ENCODE measurements around the gene ANKRD30B.
A peak's percentile ranks its signal among the peaks of the same experiment; 100 is the strongest.
"Not testable (repeated sequence)": the region's sequence is repeated elsewhere in the genome, so short reads cannot be mapped to it uniquely, and the experiment has no call there.

Gene ANKRD30B, protein sequence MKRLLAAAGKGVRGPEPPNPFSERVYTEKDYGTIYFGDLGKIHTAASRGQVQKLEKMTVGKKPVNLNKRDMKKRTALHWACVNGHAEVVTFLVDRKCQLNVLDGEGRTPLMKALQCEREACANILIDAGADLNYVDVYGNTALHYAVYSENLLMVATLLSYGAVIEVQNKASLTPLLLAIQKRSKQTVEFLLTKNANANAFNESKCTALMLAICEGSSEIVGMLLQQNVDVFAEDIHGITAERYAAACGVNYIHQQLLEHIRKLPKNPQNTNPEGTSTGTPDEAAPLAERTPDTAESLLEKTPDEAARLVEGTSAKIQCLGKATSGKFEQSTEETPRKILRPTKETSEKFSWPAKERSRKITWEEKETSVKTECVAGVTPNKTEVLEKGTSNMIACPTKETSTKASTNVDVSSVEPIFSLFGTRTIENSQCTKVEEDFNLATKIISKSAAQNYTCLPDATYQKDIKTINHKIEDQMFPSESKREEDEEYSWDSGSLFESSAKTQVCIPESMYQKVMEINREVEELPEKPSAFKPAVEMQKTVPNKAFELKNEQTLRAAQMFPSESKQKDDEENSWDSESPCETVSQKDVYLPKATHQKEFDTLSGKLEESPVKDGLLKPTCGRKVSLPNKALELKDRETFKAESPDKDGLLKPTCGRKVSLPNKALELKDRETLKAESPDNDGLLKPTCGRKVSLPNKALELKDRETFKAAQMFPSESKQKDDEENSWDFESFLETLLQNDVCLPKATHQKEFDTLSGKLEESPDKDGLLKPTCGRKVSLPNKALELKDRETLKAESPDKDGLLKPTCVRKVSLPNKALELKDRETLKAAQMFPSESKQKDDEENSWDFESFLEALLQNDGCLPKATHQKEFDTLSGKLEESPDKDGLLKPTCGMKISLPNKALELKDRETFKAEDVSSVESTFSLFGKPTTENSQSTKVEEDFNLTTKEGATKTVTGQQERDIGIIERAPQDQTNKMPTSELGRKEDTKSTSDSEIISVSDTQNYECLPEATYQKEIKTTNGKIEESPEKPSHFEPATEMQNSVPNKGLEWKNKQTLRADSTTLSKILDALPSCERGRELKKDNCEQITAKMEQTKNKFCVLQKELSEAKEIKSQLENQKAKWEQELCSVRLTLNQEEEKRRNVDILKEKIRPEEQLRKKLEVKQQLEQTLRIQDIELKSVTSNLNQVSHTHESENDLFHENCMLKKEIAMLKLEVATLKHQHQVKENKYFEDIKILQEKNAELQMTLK (N-terminal part only)

DNA sequence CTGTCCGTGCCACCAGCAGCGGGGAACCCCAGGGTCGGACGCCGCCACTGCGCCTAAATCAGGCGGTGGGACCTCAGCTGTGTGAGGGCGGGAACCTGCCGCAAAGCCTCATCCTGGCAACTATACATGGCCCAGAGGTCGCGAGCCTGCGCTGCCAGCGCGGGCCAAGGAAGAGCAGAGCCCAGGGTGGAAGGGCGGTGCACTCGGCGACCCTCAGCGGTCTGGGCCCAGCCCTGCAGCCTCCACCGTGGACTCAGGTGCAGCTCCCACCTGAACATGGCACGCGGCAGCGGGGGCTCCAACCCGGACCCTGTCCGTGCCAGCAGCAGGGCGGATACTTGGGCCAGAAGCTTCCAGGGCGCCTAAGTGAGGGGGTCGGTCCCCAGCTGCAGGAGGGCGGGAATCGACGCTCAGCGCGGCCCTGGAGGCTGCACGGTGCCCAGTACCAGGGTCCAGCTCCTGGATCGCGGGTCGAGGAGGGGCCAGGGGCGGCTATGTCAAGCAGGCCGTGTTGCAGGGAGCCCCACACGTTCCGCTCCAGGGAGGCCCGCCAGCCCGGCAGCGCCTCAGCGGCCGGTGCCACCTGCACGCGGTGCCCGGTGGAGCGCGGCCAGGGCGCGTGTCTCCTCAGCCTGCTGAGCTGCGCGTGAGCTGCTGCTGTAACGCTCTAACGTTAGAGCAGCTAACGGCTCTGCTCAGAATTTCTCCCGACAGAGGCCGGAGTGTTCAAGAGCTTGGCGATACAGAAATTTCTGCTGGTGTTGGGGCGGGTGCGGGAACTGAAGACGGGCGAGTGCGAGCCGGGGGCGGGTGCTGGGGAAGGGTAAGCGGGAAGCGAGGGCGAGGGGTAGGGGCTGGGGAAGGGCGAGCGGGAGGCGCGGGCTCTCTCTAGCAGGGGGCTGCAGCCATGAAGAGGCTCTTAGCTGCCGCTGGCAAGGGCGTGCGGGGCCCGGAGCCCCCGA is at the start of gene ANKRD30B:
Gene ANKRD30B, plus strand, starts transcription at position 660 of the 962 bp plus-strand sequence. Its CDS starts 248 bp downstream, at position 908.
- peak; percentile 43 for DNase-seq

DNA sequence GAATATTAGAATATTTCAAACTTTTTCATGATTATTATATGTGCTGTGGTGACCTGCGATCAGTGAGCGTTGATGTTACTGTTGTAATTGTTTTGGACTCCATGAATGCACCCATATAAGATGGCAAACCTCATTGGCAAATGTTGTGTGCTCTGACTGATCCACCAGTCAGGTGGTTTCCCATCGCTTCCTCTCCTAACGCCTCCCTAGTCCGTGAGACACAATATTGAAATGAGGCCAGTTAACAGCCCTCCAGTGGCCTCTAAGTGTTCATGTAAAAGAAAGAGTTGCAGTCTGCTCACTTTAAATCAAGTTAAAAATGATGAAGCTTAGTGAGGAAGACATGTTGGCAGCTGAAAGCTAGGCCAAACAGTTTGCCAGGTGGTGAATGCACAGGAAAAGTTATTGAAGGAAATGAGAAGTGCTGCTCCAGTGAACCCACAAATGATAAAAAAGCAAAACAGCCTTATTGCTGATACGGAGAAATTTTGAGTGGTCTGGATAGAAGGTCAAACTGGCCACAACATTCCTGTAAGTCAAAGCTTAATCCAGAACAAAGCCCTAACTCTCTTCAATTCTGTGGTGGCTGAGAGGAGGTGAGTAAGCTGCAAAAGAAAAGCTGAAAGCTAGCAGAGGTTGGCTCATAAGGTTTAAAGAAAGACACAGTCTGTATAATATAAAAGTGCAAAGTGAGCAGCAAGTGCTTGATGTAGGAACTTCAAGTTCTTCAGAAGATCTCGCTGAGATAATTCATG is 46.5 kb upstream of the ANKRD30B start:
- DNase-seq = not testable (repeated sequence)

DNA sequence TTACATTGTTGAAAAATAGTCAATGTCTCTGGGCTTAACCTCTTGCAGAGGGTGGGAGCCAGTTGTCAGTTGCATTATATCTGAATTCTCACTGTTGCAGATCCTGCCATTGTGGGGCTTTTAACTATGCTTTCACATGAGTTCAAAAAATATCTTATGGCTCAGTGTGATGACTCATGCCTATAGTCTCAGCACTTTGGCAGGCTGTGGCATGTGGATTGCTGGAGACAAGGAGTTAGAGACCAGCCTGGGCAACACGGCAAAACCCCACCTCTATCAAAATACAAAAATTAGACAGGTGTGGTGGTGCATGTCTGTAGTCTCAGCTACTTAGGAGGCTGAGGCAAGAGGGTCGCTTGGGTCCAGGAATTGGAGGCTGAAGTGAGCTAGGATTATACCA is 38.2 kb upstream of the ANKRD30B start:
- DNase-seq = not testable (repeated sequence)

DNA sequence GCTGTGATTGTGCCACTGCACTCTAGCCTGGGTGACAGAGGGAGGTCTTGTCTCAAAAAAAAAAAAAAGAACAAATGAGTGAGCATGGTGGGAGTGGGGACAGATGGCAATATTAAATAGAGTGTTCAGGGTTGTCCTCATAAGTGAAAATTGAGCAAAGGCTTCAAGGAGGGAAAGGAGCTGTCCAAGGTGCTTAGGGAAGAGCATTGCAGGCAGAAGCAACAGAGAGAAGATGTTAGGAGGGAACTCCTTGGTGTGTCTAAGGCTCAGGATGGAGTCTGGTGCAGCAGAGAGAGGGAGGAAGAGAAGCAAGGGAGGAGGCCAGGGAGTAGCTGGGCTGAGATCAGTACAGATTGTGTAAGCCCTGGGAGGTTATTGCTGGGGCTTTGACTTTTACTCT is 26.4 kb upstream of the ANKRD30B start:
- DNase-seq = not testable (repeated sequence)

DNA sequence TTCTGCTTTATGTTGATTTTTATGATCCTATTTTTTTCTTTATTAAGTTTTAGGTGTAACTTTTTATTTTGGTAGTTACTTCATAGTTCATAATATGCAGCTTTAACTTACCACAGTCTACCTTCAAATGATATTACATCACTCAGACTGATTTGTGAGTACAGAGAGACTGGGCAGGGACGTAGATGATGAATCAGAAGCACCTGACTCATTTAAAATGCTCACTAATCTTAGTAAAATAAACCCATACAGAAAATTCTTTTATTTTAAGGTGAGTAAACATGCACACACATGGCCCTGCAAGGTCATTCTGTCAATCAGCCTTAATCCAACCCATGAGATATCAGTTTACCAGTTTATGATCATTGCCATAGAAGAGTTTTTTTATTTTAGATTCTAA is 8.9 kb upstream of the ANKRD30B start:
- not testable (repeated sequence) for DNase-seq

DNA sequence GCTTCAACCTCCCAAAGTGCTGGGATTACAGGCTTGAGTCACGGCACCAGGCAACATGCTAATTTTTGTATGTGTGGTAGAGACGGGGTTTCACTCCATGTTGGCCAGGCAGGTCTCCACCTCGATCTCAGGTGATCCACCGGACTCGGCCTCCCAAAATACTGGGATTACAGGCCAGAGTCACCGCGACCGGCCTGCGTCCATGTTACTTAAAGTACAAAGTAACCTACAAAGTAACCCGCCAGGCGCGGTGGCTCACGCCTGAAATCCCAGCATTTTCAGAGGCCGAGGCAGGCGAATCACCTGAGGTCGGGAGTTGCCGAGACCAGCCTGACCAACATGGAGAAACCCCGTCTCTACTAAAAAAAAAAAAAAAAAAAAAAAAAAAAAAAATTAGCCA is 1.1 kb upstream of the ANKRD30B start:
- peak; percentile 1 for DNase-seq

DNA sequence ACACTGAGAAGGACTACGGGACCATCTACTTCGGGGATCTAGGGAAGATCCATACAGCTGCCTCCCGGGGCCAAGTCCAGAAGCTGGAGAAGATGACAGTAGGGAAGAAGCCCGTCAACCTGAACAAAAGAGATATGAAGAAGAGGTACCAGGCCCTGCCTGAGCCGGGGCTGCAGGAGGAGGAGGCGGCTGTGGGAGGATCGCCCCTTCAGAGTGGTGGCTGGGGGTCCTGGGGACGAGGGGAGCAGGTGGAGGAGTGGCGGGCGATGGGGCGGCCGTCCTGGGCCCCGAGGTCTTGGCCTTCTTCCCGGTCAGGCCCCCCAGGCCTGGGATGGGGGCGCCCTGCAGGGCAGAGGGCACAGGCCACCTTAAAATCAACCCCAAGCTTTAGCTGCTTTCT is 524 bp downstream of the ANKRD30B start:
- DNase-seq = peak; percentile 22

DNA sequence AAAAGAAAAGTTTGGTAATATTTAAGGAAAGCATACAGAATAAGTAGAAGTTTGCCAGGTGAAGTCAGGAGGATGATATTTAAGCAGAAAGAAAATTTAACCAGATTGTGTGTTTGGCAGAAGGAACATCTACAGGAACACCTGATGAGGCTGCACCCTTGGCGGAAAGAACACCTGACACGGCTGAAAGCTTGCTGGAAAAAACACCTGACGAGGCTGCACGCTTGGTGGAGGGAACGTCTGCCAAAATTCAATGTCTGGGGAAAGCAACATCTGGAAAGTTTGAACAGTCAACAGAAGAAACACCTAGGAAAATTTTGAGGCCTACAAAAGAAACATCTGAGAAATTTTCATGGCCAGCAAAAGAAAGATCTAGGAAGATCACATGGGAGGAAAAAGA is 15.6 kb downstream of the ANKRD30B start:
- not testable (repeated sequence) for DNase-seq

DNA sequence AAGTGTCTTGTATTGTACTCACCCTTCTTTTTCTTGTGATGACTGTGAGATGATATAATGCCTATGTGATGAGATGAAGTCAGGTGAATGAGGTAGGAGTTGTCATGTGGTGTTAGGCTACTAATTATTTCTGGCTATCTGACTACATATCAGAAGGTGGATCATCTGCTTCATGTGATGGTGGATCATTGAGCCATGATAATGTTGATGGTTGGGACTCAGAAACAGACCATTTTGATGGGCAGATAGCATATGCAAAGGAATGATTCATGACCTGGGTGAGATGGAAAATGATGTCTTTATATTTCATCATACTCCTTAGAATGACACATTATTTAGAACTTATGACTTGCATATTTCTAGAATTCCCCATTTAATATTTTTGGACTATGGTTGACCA is 19.5 kb downstream of the ANKRD30B start:
- DNase-seq = no peak

DNA sequence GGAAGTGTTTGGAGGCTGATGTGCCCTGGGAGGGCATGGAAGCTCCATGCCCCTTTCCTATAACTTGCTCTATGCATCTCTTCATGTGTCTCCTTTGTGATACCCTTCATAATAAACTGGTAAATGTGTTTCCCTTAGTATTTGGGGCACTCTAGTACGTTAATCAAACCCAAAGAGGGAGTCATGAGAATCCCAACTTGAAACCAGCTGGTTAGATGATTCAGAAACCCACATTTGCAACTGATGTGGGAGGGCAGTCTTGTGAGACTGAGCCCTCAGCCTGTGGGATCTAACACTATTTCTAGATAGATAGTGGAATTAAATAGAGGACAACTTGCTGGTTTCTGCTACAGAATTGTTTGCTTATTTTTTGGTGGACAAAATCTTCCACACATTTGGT is 20.3 kb downstream of the ANKRD30B start:
- no peak for DNase-seq

DNA sequence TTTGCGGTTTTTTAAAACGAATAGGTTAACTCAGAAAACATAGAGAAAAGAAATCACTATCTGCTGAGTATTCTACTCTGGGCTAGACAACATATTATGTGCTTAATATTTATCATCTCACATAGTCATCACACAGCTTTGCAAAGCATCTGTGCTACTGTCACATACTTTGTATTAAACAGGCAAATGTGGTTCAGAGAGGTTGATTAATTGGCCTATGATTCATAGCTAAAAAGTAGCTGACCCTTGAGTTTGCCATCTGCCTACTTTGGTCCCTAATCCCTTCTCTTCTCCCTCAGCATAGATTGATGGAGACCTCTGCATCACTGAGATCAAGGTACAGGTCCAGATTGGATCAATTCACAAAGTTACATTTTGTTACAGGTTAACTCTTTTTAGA is 21.4 kb downstream of the ANKRD30B start:
- DNase-seq = no peak

DNA sequence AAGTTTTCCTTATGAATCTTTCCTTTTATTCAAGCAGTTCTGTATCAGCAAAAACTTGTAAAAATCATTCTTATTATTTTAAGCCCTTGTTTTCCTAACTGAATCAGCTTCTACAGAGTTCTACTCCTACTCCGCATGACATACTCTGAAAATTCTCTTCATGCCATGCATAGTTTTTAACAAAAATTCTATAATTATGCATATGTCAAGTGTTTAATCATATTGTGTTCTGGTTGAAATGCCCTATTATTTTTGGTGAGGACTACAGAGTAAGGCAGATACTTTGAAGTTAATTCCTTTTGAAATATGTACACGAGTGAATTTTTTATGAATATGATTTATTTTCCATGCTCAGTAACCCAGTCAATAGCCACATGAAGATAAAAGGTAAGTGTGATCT is 28.8 kb downstream of the ANKRD30B start:
- no peak for DNase-seq

DNA sequence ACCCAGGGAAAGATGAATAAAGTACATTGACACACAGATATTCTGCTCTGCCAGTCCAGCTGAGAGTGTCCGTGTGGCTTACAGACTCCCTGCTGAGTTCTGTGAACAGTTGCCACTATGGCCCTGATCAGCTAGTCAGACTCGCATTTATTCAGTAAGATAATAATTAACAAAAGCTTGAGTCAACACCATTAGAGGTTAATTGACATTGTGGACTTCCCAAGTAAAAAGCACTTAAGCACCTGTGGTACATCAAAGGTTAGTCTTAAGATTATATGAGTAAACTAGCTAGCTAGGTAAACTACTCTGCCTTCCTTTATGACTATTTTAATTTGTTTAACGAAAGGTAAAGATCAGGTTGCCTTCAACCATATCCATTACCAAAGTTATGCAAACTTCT is 33.7 kb downstream of the ANKRD30B start:
- no peak for DNase-seq

DNA sequence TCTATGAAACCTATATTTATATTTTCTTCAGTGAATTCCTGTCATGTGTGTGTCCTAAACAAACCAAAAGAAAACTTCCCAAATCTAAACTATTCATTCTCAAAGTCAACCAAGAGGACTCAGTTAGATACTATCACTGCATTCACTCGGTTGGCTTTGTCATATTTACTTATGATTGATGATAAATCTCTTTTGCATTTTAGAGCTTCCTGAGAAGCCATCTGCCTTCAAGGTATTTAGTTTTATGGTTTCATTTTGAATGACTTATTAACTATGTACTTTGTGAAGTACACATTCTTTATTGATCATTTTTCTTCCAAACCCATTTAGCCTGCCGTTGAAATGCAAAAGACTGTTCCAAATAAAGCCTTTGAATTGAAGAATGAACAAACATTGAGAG is 36.2 kb downstream of the ANKRD30B start:
- DNase-seq = no peak

DNA sequence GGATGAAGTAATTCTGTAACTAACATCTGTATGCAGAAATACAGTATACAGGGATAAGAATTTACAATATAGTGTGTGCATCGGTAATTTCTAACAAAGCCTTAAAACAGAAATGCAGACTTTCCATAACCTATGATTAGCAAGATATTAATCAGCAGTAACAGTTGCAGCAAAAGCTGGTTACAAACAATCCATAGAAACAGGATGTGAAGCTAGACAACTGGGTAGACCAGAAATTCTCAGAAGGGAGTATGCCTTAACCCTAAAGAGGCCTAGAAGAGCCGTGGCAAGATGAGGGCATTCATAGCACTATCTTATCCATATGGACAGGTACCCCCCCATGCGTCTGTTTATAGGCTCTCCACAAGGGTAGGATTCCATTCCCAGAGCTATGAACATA is 48.9 kb downstream of the ANKRD30B start:
- DNase-seq = not testable (repeated sequence)

DNA sequence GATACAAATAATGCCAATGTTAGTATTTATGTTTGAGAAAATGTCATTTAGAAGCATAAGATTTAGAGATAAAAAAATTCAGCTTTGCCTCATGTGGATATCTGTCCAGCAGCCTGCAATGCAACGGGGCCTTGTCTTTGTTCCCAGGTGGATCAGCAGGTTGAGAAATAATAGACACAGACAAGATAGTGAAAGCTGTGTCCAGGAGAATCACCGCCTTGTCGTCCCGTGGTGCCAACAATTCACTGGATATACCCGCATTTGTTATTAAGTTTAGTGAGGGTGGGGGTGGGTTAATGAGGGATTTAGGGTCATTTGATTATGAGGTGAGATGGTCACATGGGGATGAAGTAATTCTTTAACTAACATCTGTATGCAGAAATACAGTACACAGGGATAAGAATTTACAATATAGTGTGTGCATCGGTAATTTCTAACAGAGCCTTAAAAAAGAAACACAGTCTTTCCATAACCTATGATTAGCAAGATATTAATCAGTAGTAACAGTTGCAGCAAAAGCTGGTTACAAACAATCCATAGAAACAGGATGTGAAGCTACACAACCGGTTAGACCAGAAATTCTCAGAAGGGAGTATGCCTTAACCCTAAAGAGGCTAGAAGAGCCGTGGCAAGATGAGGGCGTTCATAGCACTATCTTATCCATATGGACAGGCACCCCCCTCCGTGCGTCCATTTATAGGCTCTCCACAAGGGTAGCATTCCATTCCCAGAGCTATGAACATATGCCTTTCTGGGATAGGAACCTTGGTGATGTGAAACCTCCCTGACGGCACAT is 50.2 kb downstream of the ANKRD30B start:
- not testable (repeated sequence) for DNase-seq

DNA sequence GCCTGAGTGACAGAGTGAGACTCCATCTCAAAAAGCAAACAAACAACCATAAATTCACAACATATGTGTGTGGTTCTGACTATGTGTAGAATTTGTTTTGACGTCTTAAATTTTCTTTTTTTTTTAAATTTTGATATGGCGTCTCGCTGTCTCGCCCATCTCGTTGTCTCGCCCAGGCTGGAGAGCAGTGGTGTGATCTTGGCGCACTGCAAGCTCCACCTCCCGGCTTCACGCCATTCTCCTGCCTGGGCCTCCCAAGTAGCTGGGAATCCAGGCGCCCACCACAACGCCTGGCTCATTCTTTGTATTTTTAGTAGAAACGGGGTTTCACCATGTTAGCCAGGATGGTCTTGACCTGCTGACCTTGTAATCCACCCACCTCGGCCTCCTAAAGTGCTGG is 63.1 kb downstream of the ANKRD30B start:
- not testable (repeated sequence) for DNase-seq

DNA sequence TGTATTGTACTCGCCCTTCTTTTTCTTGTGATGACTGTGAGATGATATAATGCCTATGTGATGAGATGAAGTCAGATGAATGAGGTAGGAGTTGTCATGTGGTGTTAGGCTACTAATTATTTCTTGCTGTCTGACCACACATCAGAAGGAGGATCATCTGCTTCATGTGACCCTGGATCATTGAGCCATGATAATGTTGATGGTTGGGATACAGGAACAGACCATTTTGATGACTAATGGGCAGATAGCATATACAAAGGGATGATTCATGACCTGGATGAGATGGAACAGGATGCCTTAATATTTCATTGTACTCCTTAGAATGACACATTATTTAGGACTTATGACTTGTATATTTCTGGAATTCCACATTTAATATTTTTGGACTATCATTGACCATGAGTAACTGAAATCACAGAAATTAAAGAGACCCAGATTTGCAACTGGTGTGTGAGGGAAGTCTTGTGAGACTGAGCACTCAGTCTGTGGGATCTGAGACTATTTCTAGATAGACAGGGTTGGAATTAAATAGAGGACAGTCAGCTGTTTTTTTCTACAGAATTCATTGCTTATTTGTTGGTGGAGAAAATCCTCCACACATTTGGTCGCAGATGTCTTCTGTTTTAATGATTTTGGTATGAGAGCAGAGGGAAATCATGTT is 79.1 kb downstream of the ANKRD30B start:
- DNase-seq = not testable (repeated sequence)

DNA sequence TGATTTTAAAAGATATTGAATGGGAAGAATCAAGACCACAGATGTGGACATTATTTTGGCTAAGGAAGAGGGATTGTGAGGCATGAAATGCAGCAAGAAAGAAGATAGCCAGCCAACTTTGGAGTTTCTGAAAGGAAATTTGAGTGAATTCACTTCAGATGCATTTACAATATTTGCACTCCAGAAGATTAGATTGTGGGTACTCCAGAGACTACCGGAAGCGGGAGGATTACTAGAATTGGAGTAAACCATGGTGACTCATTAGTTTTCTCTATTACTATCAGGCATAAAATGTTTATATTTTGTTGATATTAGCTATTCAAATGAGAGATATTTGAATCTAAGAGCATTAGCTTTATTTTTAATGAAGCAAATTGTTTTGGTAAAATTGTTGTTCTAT is 93.6 kb downstream of the ANKRD30B start:
- DNase-seq = not testable (repeated sequence)

DNA sequence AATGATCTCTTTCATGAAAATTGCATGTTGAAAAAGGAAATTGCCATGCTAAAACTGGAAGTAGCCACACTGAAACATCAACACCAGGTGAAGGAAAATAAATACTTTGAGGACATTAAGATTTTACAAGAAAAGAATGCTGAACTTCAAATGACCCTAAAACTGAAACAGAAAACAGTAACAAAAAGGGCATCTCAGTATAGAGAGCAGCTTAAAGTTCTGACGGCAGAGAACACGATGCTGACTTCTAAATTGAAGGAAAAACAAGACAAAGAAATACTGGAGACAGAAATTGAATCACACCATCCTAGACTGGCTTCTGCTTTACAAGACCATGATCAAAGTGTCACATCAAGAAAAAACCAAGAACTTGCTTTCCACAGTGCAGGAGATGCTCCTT is 103.6 kb downstream of the ANKRD30B start:
- not testable (repeated sequence) for DNase-seq
